HepG2 (cell line): Measurements from ENCODE around the gene L2HGDH. TPM values are rescaled to one million over a fixed set of nuclear protein-coding genes. Genes with fewer than 3 reads are reported as not detected.

ENCODE experiments used
- ATAC-seq: fragments of 200-7000 bp; cut with Tn5 transposase; 3 replicates; pipeline ENCODE4 v1.9.1; 2020; ENCODE audit warnings: mild to moderate bottlenecking, moderate library complexity
- BruUV-seq: library from RNA; stranded (reverse); fragments of 400-500 nt; replicated peaks from 2 replicates; lab custom pipeline; 2021; lab: Mats Ljungman, UMichigan
- CTCF ChIA-PET: fragments of 300-600 bp; formaldehyde crosslinking; extraction: SDS; loops from one replicate; lab custom pipeline; 2021; ENCODE audit warnings: low total read pairs, inconsistent platforms, low intra/inter-chr PET ratio; lab: Yijun Ruan, JAX
- POLR2A ChIA-PET: fragments of 350-600 bp; sonication (Branson Sonifier 250); formaldehyde crosslinking; loops from one replicate; lab custom pipeline; 2020; ENCODE audit warnings: antibody characterized with exemption, inconsistent platforms; lab: Yijun Ruan, JAX
- DNase-seq: peaks from one replicate; pipeline ENCODE4 v3.0.0-alpha.2; 2015; ENCODE audit warnings: low spot score
- FAIRE-seq: peaks from 3 replicates; lab custom pipeline; 2011; peaks lifted over from hg19 to GRCh38; lab: Jason Lieb, UNC
- H2AFZ ChIP-seq: one replicate; pipeline ENCODE4 v1.6.1; 2011; ENCODE audit warnings: low read length, inconsistent platforms
- H3K27ac ChIP-seq: fragments of 300-600 bp; 3 replicates; pipeline ENCODE4 v1.8.0; 2011; ENCODE audit warnings: mixed run types, mild to moderate bottlenecking, mixed read lengths, low read length, inconsistent platforms; ENCODE audit not compliant: insufficient read depth; ENCODE audit errors: extremely low read length
- H3K27me3 ChIP-seq, 2 experiments: fragments of 200-600 bp in 1 of 2; 2 replicates in 1 of 2; 3 replicates in 1 of 2; pipeline versions ENCODE4 v1.6.0 to v1.8.0; 2011; ENCODE audit warnings: low read length in 2 of 2, mild to moderate bottlenecking in 2 of 2, moderate library complexity in 2 of 2, inconsistent platforms in 1 of 2; ENCODE audit not compliant: insufficient read depth in 2 of 2, control insufficient read depth in 1 of 2
- H3K36me3 ChIP-seq, 2 experiments: fragments of 200-600 bp in 1 of 2; replicated peaks in 1 of 2; 2 replicates in 1 of 2; 3 replicates in 1 of 2; pipeline versions ENCODE4 v1.5.1 to v1.8.0; 2011; ENCODE audit warnings: low read length in 2 of 2, inconsistent platforms in 1 of 2; ENCODE audit not compliant: insufficient read depth in 2 of 2, control insufficient read depth in 1 of 2
- H3K4me1 ChIP-seq: 2 replicates; pipeline ENCODE4 v1.5.1; 2012; ENCODE audit warnings: low read length, inconsistent platforms; ENCODE audit not compliant: insufficient read depth
- H3K4me2 ChIP-seq: 2 replicates; pipeline ENCODE4 v1.6.0; 2011; ENCODE audit warnings: low read depth, low read length, inconsistent platforms
- H3K4me3 ChIP-seq, 3 experiments: fragments of 200-600 bp in 1 of 3; sonication (generic), shearing (Covaris generic) in 1 of 3; replicated peaks in 1 of 3; 2 replicates each; pipeline ENCODE4 v1.5.1; 2011 to 2016; ENCODE audit warnings: low read length in 3 of 3, inconsistent platforms in 2 of 3, low read depth in 2 of 3, mild to moderate bottlenecking in 2 of 3, control low read depth in 1 of 3, mixed read lengths in 1 of 3; ENCODE audit not compliant: insufficient read depth in 1 of 3
- H3K79me2 ChIP-seq: one replicate; pipeline ENCODE4 v1.6.1; 2011; ENCODE audit warnings: low read length, inconsistent platforms; ENCODE audit not compliant: insufficient read depth
- H3K9ac ChIP-seq: 2 replicates; pipeline ENCODE4 v1.6.0; 2011; ENCODE audit warnings: mild to moderate bottlenecking, low read depth, low read length, inconsistent platforms; ENCODE audit not compliant: insufficient read depth
- H3K9me3 ChIP-seq: 2 replicates; pipeline ENCODE4 v1.5.1; 2012; ENCODE audit warnings: mild to moderate bottlenecking, low read length
- H4K20me1 ChIP-seq: 2 replicates; pipeline ENCODE4 v1.6.0; 2011; ENCODE audit warnings: inconsistent platforms, mild to moderate bottlenecking, low read length, moderate library complexity; ENCODE audit not compliant: insufficient read depth
- AHR ChIP-seq: IDR thresholded peaks from 2 replicates; pipeline ENCODE4 v1.6.1; 2018; ENCODE audit warnings: missing genetic modification reagents, missing compliant biosample characterization
- GLI4 ChIP-seq: sonication (generic); formaldehyde crosslinking; IDR thresholded peaks from 2 replicates; pipeline ENCODE4 v1.5.1; 2020; ENCODE audit warnings: missing genetic modification reagents, mild to moderate bottlenecking, moderate library complexity, borderline replicate concordance
- HOMEZ ChIP-seq: IDR thresholded peaks from 2 replicates; pipeline ENCODE4 v1.6.1; 2016; ENCODE audit warnings: low read depth
- KLF9 ChIP-seq: IDR thresholded peaks from 2 replicates; pipeline ENCODE4 v1.6.1; 2016; ENCODE audit warnings: low read depth
- PAF1 ChIP-seq: IDR thresholded peaks from 2 replicates; pipeline ENCODE4 v1.6.1; 2016; ENCODE audit warnings: missing genetic modification reagents, missing compliant biosample characterization
- POLR2AphosphoS2 ChIP-seq: IDR thresholded peaks from 2 replicates; pipeline ENCODE4 v1.6.1; 2011; ENCODE audit warnings: low read depth, low read length, improper control_type of control experiment
- RXRA ChIP-seq: sonication (generic); formaldehyde crosslinking; IDR thresholded peaks from 2 replicates; pipeline ENCODE4 v1.5.1; 2020; ENCODE audit warnings: missing genetic modification reagents
- SP1 ChIP-seq, 2 experiments: fragments of 450-650 bp in 1 of 2; sonication (generic) in 1 of 2; formaldehyde crosslinking in 1 of 2; IDR thresholded peaks; 2 replicates each; pipeline versions ENCODE4 v1.4.0 to v1.6.1; 2016 to 2020; ENCODE audit warnings: missing genetic modification reagents in 1 of 2
- SYNCRIP ChIP-seq: fragments of 200-400 bp; formaldehyde crosslinking; IDR thresholded peaks from 2 replicates; pipeline ENCODE4 v1.6.1; 2018; ENCODE audit warnings: mild to moderate bottlenecking, low read depth, low read length; ENCODE audit not compliant: insufficient read depth
- ZNF282 ChIP-seq: fragments of 450-650 bp; IDR thresholded peaks from 2 replicates; pipeline ENCODE4 v1.6.1; 2018; ENCODE audit not compliant: partially characterized antibody
- ZNF350 ChIP-seq: sonication (generic); formaldehyde crosslinking; IDR thresholded peaks from 2 replicates; pipeline ENCODE4 v1.4.0; 2020; ENCODE audit warnings: mild to moderate bottlenecking, low read depth, missing genetic modification reagents, borderline replicate concordance
- ZNF552 ChIP-seq: sonication (generic); formaldehyde crosslinking; IDR thresholded peaks from 2 replicates; pipeline ENCODE4 v1.9.0; 2022; ENCODE audit warnings: missing genetic modification reagents, mild to moderate bottlenecking, borderline replicate concordance
- ZNF619 ChIP-seq: sonication (generic); formaldehyde crosslinking; IDR thresholded peaks from 2 replicates; pipeline ENCODE4 v1.4.0; 2020; ENCODE audit warnings: mild to moderate bottlenecking, missing genetic modification reagents
- WGBS: methylation state at CpG from one replicate; pipeline ENCODE4 v1.1.6; 2017; ENCODE audit warnings: low lambda C conversion rate; 5-methylcytosine and 5-hydroxymethylcytosine counted together
- in situ Hi-C: cut with HindIII; loops from 2 replicates; pipeline ENCODE4 v1.10.0; 2017; ENCODE audit warnings: low pct_unique_long_range_greater_than_20kb; ENCODE audit not compliant: extremely low pct_ligation_motif_present
- intact Hi-C: fragments of 100-400 bp; cut with micrococcal nuclease; formaldehyde crosslinking; loops from one replicate; pipeline ENCODE4 v1.10.0; 2022; ENCODE audit not compliant: unreplicated experiment
- polyA plus RNA-seq, 8 experiments: library from polyadenylated mRNA; depleted of rRNA in 3 of 8; stranded (reverse) in 7 of 8; unstranded in 1 of 8; fragments of >200 nt; fragmentation: Illumina TruSeq in 4 of 8; extraction: Trizol in 4 of 8; gene quantifications; 2 replicates each; pipeline versions ENCODE4 v1.2.1 to v1.2.3, GENCODE V29; 2011 to 2016; ENCODE audit warnings: low read depth in 4 of 8, missing spikeins in 1 of 8, mixed read lengths in 1 of 8; ENCODE audit not compliant: insufficient read depth in 1 of 8
- total RNA-seq, 5 experiments: library from RNA; depleted of rRNA; stranded (reverse); fragments of >200 nt; fragmentation: Illumina TruSeq; extraction: Trizol; gene quantifications; 2 replicates each; pipeline ENCODE4 v1.2.3, GENCODE V29; 2016; ENCODE audit warnings: low read depth in 1 of 5
- TF ChIP-seq, protein P1 (sequence below): IDR thresholded peaks from 2 replicates; pipeline ENCODE4 v1.4.0; 2020; ENCODE audit warnings: mild to moderate bottlenecking, missing genetic modification reagents
- TF ChIP-seq, protein P2 (sequence below): IDR thresholded peaks from 2 replicates; pipeline ENCODE4 v1.6.1; 2016; ENCODE audit warnings: control low read depth
- TF ChIP-seq, protein P3 (sequence below): sonication (generic); formaldehyde crosslinking; IDR thresholded peaks from 2 replicates; pipeline ENCODE4 v1.4.0; 2020; ENCODE audit warnings: missing genetic modification reagents

L2HGDH gene
- total and polyA plus RNA-seq, 2 of the 13 experiments (the other 11 are each of a cell fraction or from before 2014, with no cell fraction given) = 3.3 to 5.0 TPM

GRCh38 chr14:50340045-50340444 lies 28.0 kb upstream of the L2HGDH start:
- DNase-seq (no peak), FAIRE-seq (no peak), ATAC-seq (no peak)
- no TSS peak for BruUV-seq
- Histone ChIP-seq H3K36me3 (peaks cover 0 to 2% of the 10 kb centered on the region in 2 experiments; a peak in 1 of 5 replicates), H3K4me1 (peaks cover 22% of the 10 kb centered on the region), H4K20me1 (no peaks in the 10 kb centered on the region), H2AFZ (no peak overlapping the region), H3K4me2 (no peak overlapping the region), H3K79me2 (no peaks in the 10 kb centered on the region), H3K9me3 (no peaks in the 10 kb centered on the region), H3K9ac (no peak overlapping the region), H3K27me3 (no peaks in the 10 kb centered on the region), H3K4me3 (no peak overlapping the region), H3K27ac (no peak overlapping the region)
- in situ Hi-C loops = no loop called here
- ChIA-PET CTCF (no interaction called here), POLR2A (interaction anchor here (0.9 kb wide), 1 partner anchor 12 kb away, joined by 3 read pairs; no protein-coding TSS in a partner anchor)
- 91% methylated on average over 5 of the region's 5 CpGs for WGBS
- intact Hi-C loops = loop anchor here (5.0 kb wide), 1 partner anchor 192 kb away; the partner anchor contains the start of gene MAP4K5
- no peak for TF ChIP-seq ZNF282
- no peak for TF ChIP-seq PAF1 (CRISPR knock-in tag)
- TF ChIP-seq RXRA (CRISPR knock-in tag) = no peak
- no peak for TF ChIP-seq SP1 (IDR thresholded peaks at IDR 0.05)
- no peak for TF ChIP-seq SP1 (CRISPR knock-in tag; IDR thresholded peaks at IDR 0.05)
- no peak for TF ChIP-seq HOMEZ (CRISPR knock-in tag)
- TF ChIP-seq ZNF350 (CRISPR knock-in tag) = no peak
- TF ChIP-seq GLI4 (CRISPR knock-in tag) = no peak
- TF ChIP-seq ZNF552 (CRISPR knock-in tag) = no peak
- no peak for TF ChIP-seq KLF9 (CRISPR knock-in tag)
- TF ChIP-seq, protein P1, sequence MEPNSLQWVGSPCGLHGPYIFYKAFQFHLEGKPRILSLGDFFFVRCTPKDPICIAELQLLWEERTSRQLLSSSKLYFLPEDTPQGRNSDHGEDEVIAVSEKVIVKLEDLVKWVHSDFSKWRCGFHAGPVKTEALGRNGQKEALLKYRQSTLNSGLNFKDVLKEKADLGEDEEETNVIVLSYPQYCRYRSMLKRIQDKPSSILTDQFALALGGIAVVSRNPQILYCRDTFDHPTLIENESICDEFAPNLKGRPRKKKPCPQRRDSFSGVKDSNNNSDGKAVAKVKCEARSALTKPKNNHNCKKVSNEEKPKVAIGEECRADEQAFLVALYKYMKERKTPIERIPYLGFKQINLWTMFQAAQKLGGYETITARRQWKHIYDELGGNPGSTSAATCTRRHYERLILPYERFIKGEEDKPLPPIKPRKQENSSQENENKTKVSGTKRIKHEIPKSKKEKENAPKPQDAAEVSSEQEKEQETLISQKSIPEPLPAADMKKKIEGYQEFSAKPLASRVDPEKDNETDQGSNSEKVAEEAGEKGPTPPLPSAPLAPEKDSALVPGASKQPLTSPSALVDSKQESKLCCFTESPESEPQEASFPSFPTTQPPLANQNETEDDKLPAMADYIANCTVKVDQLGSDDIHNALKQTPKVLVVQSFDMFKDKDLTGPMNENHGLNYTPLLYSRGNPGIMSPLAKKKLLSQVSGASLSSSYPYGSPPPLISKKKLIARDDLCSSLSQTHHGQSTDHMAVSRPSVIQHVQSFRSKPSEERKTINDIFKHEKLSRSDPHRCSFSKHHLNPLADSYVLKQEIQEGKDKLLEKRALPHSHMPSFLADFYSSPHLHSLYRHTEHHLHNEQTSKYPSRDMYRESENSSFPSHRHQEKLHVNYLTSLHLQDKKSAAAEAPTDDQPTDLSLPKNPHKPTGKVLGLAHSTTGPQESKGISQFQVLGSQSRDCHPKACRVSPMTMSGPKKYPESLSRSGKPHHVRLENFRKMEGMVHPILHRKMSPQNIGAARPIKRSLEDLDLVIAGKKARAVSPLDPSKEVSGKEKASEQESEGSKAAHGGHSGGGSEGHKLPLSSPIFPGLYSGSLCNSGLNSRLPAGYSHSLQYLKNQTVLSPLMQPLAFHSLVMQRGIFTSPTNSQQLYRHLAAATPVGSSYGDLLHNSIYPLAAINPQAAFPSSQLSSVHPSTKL = no peak
- TF ChIP-seq SYNCRIP = no peak
- TF ChIP-seq, protein P2, sequence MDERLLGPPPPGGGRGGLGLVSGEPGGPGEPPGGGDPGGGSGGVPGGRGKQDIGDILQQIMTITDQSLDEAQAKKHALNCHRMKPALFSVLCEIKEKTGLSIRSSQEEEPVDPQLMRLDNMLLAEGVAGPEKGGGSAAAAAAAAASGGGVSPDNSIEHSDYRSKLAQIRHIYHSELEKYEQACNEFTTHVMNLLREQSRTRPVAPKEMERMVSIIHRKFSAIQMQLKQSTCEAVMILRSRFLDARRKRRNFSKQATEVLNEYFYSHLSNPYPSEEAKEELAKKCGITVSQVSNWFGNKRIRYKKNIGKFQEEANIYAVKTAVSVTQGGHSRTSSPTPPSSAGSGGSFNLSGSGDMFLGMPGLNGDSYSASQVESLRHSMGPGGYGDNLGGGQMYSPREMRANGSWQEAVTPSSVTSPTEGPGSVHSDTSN = no peak
- no peak for TF ChIP-seq AHR (CRISPR knock-in tag)
- TF ChIP-seq ZNF619 = no peak
- TF ChIP-seq, protein P3, sequence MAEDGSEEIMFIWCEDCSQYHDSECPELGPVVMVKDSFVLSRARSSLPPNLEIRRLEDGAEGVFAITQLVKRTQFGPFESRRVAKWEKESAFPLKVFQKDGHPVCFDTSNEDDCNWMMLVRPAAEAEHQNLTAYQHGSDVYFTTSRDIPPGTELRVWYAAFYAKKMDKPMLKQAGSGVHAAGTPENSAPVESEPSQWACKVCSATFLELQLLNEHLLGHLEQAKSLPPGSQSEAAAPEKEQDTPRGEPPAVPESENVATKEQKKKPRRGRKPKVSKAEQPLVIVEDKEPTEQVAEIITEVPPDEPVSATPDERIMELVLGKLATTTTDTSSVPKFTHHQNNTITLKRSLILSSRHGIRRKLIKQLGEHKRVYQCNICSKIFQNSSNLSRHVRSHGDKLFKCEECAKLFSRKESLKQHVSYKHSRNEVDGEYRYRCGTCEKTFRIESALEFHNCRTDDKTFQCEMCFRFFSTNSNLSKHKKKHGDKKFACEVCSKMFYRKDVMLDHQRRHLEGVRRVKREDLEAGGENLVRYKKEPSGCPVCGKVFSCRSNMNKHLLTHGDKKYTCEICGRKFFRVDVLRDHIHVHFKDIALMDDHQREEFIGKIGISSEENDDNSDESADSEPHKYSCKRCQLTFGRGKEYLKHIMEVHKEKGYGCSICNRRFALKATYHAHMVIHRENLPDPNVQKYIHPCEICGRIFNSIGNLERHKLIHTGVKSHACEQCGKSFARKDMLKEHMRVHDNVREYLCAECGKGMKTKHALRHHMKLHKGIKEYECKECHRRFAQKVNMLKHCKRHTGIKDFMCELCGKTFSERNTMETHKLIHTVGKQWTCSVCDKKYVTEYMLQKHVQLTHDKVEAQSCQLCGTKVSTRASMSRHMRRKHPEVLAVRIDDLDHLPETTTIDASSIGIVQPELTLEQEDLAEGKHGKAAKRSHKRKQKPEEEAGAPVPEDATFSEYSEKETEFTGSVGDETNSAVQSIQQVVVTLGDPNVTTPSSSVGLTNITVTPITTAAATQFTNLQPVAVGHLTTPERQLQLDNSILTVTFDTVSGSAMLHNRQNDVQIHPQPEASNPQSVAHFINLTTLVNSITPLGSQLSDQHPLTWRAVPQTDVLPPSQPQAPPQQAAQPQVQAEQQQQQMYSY (CRISPR knock-in tag) = no peak
- TF ChIP-seq POLR2AphosphoS2 = no peak
